AG09319 (cell line): Measurements from ENCODE around the gene TMEM176A.
"Not testable (repeated sequence)": the region's sequence is repeated elsewhere in the genome, so short reads cannot be mapped to it uniquely, and the experiment has no call there.

ENCODE experiments used
- DNase-seq: peaks from one replicate; pipeline ENCODE4 v3.0.0-alpha.2; 2010; ENCODE audit warnings: low read depth; ENCODE audit errors: extremely low read depth
- CTCF ChIP-seq: IDR thresholded peaks from 2 replicates; pipeline ENCODE4 v1.5.1; 2011; ENCODE audit warnings: low read depth, mild to moderate bottlenecking, inconsistent platforms, low read length, moderate library complexity

Gene TMEM176A

GRCh38 chr7:150805864-150806263 is 5.3 kb downstream of the TMEM176A start:
- no peak for TF ChIP-seq CTCF
- DNase-seq: no peak

- DNase-seq: no peak
- TF ChIP-seq CTCF: no peak
Observed at GRCh38 chr7:150806454-150806853, 5.9 kb downstream of the TMEM176A start.

GRCh38 chr7:150806863-150807262 is 6.3 kb downstream of the TMEM176A start:
- TF ChIP-seq CTCF: no peak
- DNase-seq: no peak

- not testable (repeated sequence) for DNase-seq
Observed at GRCh38 chr7:150807616-150808438, 7.3 kb downstream of the TMEM176A start.

- no peak for DNase-seq
- no peak for TF ChIP-seq CTCF
Observed at GRCh38 chr7:150814328-150815001, 13.9 kb downstream of the TMEM176A start.

GRCh38 chr7:150818971-150819370 is 18.4 kb downstream of the TMEM176A start:
- DNase-seq: no peak
- TF ChIP-seq CTCF: no peak

- no peak for TF ChIP-seq CTCF
- no peak for DNase-seq
Observed at GRCh38 chr7:150820148-150820547, 19.6 kb downstream of the TMEM176A start.
